Measurements from ENCODE around the gene TEN1. TPM values are rescaled to one million over a fixed set of nuclear protein-coding genes. Genes with fewer than 3 reads are reported as not detected.

The TEN1 gene, protein sequence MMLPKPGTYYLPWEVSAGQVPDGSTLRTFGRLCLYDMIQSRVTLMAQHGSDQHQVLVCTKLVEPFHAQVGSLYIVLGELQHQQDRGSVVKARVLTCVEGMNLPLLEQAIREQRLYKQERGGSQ
- 100 to 1,000 TPM in 1 of 4 donors, 10 to 100 TPM in 3; 18.7 to 137 (median 20.7) TPM for total RNA-seq

DNA sequence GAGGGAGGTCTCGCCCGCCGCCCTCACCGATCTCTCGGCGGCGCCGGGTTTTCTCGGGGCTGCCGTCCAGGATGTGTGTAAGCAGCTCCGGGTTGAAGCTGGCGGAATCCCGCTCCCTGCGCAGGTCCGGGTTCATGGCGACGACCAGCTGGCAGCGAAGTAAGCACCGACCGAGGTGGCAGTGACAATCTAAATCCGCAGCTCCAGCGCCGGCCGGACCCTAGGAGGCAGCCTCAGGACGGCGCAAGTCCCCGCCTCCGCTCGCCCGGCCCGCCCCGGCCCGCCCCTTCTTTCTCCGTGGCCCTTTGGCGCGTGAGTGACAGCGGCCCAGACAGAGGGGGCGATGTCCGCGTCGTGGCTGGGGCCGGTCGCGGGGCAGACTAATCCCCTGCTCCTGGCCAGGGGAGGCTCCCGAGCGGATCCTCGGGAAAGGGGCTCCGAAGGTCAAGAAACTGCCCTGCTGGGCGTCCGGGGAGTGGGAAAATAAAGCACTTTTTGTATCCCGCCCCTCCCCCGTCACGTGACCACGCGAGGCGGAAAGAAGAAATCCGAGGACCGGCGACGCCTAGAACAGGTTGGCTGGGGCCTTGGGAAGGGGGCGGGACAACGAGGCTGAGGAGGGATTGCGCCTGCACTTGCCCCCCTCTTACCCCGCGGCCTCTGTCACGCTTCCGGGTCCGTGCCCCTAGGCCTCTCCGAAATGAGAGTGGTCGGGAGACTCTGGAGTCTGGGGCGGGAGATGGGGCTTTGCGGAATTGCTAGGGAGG lies at the start of gene TEN1, which contains the start of gene ACOX1:
TEN1 (plus strand) TSS at position 303 of the 767 bp plus-strand sequence. CDS start 6,953 bp downstream, outside the sequence.
ACOX1 (minus strand) TSS at position 229 of the 767 bp plus-strand sequence; CDS start at position 136, 93 bp downstream.
- no peaks in the 10 kb centered on the region for H3K36me3 ChIP-seq
- peak; percentile 98 for DNase-seq
- H3K27ac ChIP-seq: peak within 1 kb of the TSS; percentile 97 to 98 (median 98)
- WGBS, 2 donors (ENCODE audit: low coverage in 1 of 2): 0% methylated on average over 2 to 61 of the region's 72 CpGs
- H3K27me3 ChIP-seq: no peaks in the 10 kb centered on the region
- TF ChIP-seq, protein P1, sequence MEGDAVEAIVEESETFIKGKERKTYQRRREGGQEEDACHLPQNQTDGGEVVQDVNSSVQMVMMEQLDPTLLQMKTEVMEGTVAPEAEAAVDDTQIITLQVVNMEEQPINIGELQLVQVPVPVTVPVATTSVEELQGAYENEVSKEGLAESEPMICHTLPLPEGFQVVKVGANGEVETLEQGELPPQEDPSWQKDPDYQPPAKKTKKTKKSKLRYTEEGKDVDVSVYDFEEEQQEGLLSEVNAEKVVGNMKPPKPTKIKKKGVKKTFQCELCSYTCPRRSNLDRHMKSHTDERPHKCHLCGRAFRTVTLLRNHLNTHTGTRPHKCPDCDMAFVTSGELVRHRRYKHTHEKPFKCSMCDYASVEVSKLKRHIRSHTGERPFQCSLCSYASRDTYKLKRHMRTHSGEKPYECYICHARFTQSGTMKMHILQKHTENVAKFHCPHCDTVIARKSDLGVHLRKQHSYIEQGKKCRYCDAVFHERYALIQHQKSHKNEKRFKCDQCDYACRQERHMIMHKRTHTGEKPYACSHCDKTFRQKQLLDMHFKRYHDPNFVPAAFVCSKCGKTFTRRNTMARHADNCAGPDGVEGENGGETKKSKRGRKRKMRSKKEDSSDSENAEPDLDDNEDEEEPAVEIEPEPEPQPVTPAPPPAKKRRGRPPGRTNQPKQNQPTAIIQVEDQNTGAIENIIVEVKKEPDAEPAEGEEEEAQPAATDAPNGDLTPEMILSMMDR (IDR thresholded peaks at IDR 0.05): peak; percentile 23 to 77 (median 32)
- TF ChIP-seq EP300 (IDR thresholded peaks at IDR 0.05; ENCODE audit: low read depth) (no peak), POLR2AphosphoS5 (IDR thresholded peaks at IDR 0.05) (peak; percentile 93 to 98 (median 97)), POLR2A (IDR thresholded peaks at IDR 0.05) (peak; percentile 94)
- peak within 1 kb of the TSS; percentile 73 to 84 (median 78) for H3K4me3 ChIP-seq
- intact Hi-C loops (cut with DNase I; ENCODE audit: low total_unique reads) (no loop called here), in situ Hi-C loops (cut with MboI; ENCODE audit: low pct_ligation_motif_present in 1 of 4, low pct_unique_long_range_greater_than_20kb in 1 of 4, low sequenced_read_pairs in 3 of 4) (no loop called here)
- H3K4me1 ChIP-seq: peaks cover 0 to 58% (median 44%) of the 10 kb centered on the region in 4 donors
- H3K9me3 ChIP-seq: no peaks in the 10 kb centered on the region

DNA sequence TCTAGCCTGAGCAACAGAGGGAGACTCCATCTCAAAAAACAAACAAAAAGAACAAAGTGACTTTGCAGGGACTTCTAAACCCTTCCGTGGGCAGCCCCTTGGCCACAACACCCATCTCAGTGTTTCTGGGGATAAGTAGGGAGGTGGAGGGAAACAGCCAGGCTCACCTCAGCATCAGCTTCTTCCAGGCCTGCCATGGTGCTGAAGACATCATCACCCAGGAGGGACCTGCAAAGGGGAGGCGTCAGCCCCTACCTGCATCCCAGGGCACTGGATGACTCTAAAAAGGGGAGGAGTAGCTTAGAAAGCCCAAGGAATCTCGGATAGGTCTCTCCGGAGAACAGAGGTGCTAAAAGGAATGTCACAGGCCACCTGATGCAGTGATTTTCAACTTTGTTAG lies 48.0 kb upstream of the TEN1 start:
- no peak for DNase-seq
- in situ Hi-C loops (cut with MboI; ENCODE audit: low pct_ligation_motif_present in 1 of 4, low pct_unique_long_range_greater_than_20kb in 1 of 4, low sequenced_read_pairs in 3 of 4) (no loop called here), intact Hi-C loops (cut with DNase I; ENCODE audit: low total_unique reads) (no loop called here)
- no peak overlapping the region for H3K27ac ChIP-seq
- no peaks in the 10 kb centered on the region for H3K4me1 ChIP-seq
- H3K27me3 ChIP-seq: no peaks in the 10 kb centered on the region
- no peak overlapping the region for H3K4me3 ChIP-seq
- H3K9me3 ChIP-seq: no peaks in the 10 kb centered on the region
- 91% methylated on average over 4 of the region's 4 CpGs; no CpG with 5 or more reads in 1 of the 2 donors for WGBS, 2 donors (ENCODE audit: low coverage in 1 of 2)
- H3K36me3 ChIP-seq: no peaks in the 10 kb centered on the region
- TF ChIP-seq POLR2A (IDR thresholded peaks at IDR 0.05) (no peak), POLR2AphosphoS5 (IDR thresholded peaks at IDR 0.05) (no peak), EP300 (IDR thresholded peaks at IDR 0.05; ENCODE audit: low read depth) (no peak)
- TF ChIP-seq, protein P1 (IDR thresholded peaks at IDR 0.05): no peak

DNA sequence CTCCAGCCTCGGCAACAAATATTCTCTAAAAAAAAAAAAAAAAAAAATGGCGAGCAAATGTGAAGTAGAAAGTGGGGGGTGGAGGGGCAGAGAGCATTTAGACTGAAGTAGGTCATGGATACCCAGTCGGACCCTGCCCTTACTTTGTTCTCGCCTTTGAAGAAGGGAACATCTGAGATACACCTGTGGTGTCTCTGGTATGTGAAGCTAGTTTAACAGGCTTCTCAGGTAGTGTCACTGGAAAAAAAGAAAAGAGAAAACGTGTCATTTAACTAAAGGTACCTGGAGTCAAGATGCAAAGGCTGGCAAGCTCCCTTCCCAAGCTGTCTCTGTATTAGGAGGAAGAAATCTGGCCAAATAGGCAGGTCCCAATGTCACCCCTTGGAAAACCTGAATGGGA lies 46.2 kb upstream of the TEN1 start:
- 83 to 89% methylated on average over 4 to 5 of the region's 5 CpGs for WGBS, 2 donors (ENCODE audit: low coverage in 1 of 2)
- TF ChIP-seq EP300 (IDR thresholded peaks at IDR 0.05; ENCODE audit: low read depth) (no peak), POLR2AphosphoS5 (IDR thresholded peaks at IDR 0.05) (no peak), POLR2A (IDR thresholded peaks at IDR 0.05) (no peak)
- TF ChIP-seq, protein P1 (IDR thresholded peaks at IDR 0.05): no peak
- H3K9me3 ChIP-seq: no peaks in the 10 kb centered on the region
- H3K36me3 ChIP-seq: no peaks in the 10 kb centered on the region
- H3K27ac ChIP-seq: no peak overlapping the region
- no peak for DNase-seq
- H3K4me1 ChIP-seq: no peaks in the 10 kb centered on the region
- intact Hi-C loops (cut with DNase I; ENCODE audit: low total_unique reads) (no loop called here), in situ Hi-C loops (cut with MboI; ENCODE audit: low pct_ligation_motif_present in 1 of 4, low pct_unique_long_range_greater_than_20kb in 1 of 4, low sequenced_read_pairs in 3 of 4) (no loop called here)
- H3K27me3 ChIP-seq: no peaks in the 10 kb centered on the region
- H3K4me3 ChIP-seq: no peak overlapping the region

DNA sequence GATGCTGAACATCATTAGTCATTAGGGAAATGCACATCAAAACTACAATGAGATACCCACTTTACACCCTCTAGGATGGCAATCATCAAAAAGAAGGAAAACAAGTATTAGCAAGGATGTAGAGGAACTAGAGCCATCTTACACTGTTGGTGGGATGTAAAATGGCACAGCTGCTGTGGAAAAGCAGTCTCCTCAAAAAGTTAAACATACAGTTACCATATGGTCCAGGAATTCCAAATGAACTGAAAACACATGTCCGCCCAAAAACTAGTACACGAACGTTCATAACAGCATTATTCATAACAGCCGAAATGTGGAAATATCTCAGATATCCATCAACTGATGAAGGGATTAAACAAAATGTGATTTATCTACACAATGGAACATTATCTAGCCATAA lies 45.2 kb upstream of the TEN1 start:
- in situ Hi-C loops (cut with MboI; ENCODE audit: low pct_ligation_motif_present in 1 of 4, low pct_unique_long_range_greater_than_20kb in 1 of 4, low sequenced_read_pairs in 3 of 4): no loop called here
- H3K36me3 ChIP-seq: no peaks in the 10 kb centered on the region
- H3K4me1 ChIP-seq: no peaks in the 10 kb centered on the region
- H3K4me3 ChIP-seq: no peak overlapping the region
- H3K9me3 ChIP-seq: no peaks in the 10 kb centered on the region
- intact Hi-C loops (cut with DNase I; ENCODE audit: low total_unique reads): no loop called here
- TF ChIP-seq POLR2AphosphoS5 (IDR thresholded peaks at IDR 0.05) (no peak), EP300 (IDR thresholded peaks at IDR 0.05; ENCODE audit: low read depth) (no peak), POLR2A (IDR thresholded peaks at IDR 0.05) (no peak)
- TF ChIP-seq, protein P1 (IDR thresholded peaks at IDR 0.05): no peak
- no peaks in the 10 kb centered on the region for H3K27me3 ChIP-seq
- DNase-seq: no peak
- 75 to 80% methylated on average over 3 to 4 of the region's 4 CpGs for WGBS, 2 donors (ENCODE audit: low coverage in 1 of 2)
- H3K27ac ChIP-seq: no peak overlapping the region
